Kidney epithelial cell (primary cell): ENCODE data around the gene PCBP3. TPM values are rescaled to one million over a fixed set of nuclear protein-coding genes. Genes with fewer than 3 reads are reported as not detected.

Experiments
- DNase-seq: peaks from one replicate; pipeline ENCODE4 v3.0.0-alpha.2; 2010; ENCODE audit warnings: low read depth
- H3K27me3 ChIP-seq: 2 replicates; pipeline ENCODE4 v1.6.0; 2011; ENCODE audit warnings: low read length; ENCODE audit not compliant: control insufficient read depth, insufficient read depth
- H3K36me3 ChIP-seq: 2 replicates; pipeline ENCODE4 v1.5.1; 2011; ENCODE audit warnings: low read length; ENCODE audit not compliant: control insufficient read depth, insufficient read depth
- H3K4me3 ChIP-seq: 2 replicates; pipeline ENCODE4 v1.5.1; 2011; ENCODE audit warnings: low read depth, mild to moderate bottlenecking, control low read depth, low read length
- CTCF ChIP-seq: IDR thresholded peaks from 2 replicates; pipeline ENCODE4 v1.5.1; 2011; ENCODE audit warnings: mild to moderate bottlenecking, moderate library complexity, low read length, control low read depth, inconsistent platforms; ENCODE audit not compliant: insufficient read depth, poor library complexity, severe bottlenecking
- total RNA-seq: library from RNA; depleted of rRNA; stranded (reverse); fragments of >200 nt; gene quantifications from 2 replicates; pipeline ENCODE4 v1.2.3, GENCODE V29; 2015

Gene PCBP3
- total RNA-seq, 1 donor from 2014 or later, result 1.3 TPM

DNA sequence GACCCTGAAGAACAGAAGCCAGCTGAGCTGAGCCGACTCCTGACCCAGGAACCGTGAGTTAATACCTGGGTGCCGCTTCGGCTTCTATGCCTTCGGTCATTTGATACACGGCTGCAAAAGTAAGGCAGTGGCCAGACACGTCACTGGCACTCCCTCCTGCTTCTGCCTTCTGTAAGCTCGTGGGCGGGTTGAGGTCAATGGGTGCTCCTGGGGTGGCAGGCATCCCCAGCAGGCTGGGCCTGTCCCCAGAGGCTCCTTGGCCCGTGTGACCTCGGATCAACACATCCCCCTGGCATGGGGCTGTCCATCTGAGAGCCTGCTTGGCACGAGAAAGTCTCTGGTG, 302.3 kb downstream of the PCBP3 start:
- DNase-seq, result no peak
- Histone ChIP-seq H3K4me3 (no peak overlapping the region), H3K27me3 (peaks cover 16% of the 10 kb centered on the region), H3K36me3 (no peaks in the 10 kb centered on the region)
- TF ChIP-seq CTCF, result no peak

- no peak for DNase-seq
- no peak for TF ChIP-seq CTCF
- Histone ChIP-seq H3K27me3 (peaks cover 18% of the 10 kb centered on the region), H3K4me3 (no peak overlapping the region), H3K36me3 (no peaks in the 10 kb centered on the region)
Observed at GRCh38 chr21:45947296-45947695, 303.8 kb downstream of the PCBP3 start.

DNA sequence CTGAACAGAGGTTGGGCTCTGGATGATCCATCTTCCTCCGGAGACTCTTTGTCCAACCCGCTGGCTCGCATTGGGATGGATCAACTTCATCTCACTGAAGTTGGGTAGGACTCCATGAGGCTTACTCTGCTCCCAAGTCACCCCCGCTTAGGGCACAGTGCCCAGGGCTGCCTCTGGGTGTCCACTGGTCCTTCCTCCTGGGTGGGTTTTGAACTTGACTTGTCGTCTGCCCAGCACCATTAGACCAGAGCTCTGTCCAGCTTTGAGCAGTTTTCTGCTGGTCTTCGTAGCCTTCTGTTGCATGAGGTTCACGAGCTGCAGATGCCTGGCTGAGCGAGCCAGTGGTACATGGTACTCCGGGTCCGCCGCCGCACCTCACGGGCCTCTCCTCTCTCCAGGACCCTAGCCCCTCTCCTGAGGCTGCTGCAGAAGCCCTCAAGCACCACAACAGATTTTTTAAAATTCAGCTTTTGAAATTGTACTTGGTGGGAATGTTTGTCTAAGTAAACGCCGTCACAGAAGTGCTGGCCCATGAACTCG, 304.3 kb downstream of the PCBP3 start:
- Histone ChIP-seq H3K27me3 (peaks cover 18% of the 10 kb centered on the region), H3K36me3 (no peaks in the 10 kb centered on the region), H3K4me3 (no peak overlapping the region)
- TF ChIP-seq CTCF, result no peak
- no peak for DNase-seq

- Histone ChIP-seq H3K4me3 (no peak overlapping the region), H3K27me3 (peaks cover 18% of the 10 kb centered on the region), H3K36me3 (no peaks in the 10 kb centered on the region)
- no peak for TF ChIP-seq CTCF
- no peak for DNase-seq
Observed at GRCh38 chr21:45948576-45949141, 305.1 kb downstream of the PCBP3 start.

DNA sequence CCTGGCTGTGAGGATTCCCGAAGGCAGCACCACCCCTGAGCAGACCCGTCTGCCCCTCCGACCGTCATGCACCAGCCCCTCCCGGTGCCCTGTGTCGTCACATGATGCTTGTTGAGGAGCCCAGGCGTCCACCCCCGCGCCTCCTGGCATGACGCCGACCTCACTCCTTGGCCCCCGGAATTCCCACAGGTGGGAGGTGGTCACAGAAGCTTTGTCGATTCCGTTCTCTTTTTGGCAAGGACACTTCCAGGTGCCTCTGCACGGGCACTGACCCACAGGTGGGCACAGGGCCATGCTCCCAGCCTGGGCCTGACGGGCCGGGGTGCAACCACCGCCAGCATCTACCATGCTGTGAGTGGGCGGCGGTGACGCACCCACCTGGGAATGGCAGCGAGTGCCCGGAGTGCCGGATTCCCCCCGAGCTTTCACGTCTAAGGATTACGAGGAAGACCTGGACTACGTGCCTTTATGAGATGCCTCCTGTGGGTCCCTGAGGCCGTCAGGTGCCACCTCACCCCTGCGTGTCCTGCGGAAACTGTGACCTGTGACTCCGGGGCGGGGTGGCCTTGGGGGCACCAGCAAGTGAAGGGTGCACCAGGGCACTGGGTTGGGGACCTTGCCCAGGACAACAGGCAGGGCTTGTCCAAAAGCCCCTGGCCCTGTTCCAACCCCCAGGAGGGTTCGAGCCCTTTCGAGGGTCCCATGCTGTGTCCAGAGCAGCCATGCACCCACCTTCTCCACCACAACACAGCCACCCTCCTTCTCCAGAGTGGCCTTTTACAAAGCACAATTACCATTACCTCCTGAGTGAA, 306.6 kb downstream of the PCBP3 start:
- Histone ChIP-seq H3K36me3 (no peaks in the 10 kb centered on the region), H3K27me3 (peaks cover 18% of the 10 kb centered on the region), H3K4me3 (no peak overlapping the region)
- no peak for DNase-seq
- no peak for TF ChIP-seq CTCF
